ENCODE measurements around the gene VGLL4. TPM values are rescaled to one million over a fixed set of nuclear protein-coding genes. Genes with fewer than 3 reads are reported as not detected.
"Not testable (repeated sequence)": the region's sequence is repeated elsewhere in the genome, so short reads cannot be mapped to it uniquely, and the experiment has no call there.

VGLL4 gene
- total RNA-seq, 1 donor from 2014 or later, result 120 TPM

- TF ChIP-seq, protein P1, sequence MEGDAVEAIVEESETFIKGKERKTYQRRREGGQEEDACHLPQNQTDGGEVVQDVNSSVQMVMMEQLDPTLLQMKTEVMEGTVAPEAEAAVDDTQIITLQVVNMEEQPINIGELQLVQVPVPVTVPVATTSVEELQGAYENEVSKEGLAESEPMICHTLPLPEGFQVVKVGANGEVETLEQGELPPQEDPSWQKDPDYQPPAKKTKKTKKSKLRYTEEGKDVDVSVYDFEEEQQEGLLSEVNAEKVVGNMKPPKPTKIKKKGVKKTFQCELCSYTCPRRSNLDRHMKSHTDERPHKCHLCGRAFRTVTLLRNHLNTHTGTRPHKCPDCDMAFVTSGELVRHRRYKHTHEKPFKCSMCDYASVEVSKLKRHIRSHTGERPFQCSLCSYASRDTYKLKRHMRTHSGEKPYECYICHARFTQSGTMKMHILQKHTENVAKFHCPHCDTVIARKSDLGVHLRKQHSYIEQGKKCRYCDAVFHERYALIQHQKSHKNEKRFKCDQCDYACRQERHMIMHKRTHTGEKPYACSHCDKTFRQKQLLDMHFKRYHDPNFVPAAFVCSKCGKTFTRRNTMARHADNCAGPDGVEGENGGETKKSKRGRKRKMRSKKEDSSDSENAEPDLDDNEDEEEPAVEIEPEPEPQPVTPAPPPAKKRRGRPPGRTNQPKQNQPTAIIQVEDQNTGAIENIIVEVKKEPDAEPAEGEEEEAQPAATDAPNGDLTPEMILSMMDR (IDR thresholded peaks at IDR 0.05; ENCODE audit: unreplicated experiment), result no peak
- H3K9me3 Mint-ChIP-seq (ENCODE audit: unreplicated experiment), result no peaks in the 10 kb centered on the region
- no peak overlapping the region for H3K4me3 Mint-ChIP-seq (ENCODE audit: unreplicated experiment)
- peaks cover 27% of the 10 kb centered on the region for H3K36me3 Mint-ChIP-seq (ENCODE audit: low read depth, unreplicated experiment)
- peaks cover 38% of the 10 kb centered on the region for H3K4me1 Mint-ChIP-seq (ENCODE audit: unreplicated experiment)
- DNase-seq (ENCODE audit: low spot score), result no peak
- H3K27me3 Mint-ChIP-seq (ENCODE audit: unreplicated experiment), result peaks cover 13% of the 10 kb centered on the region
- H3K27ac Mint-ChIP-seq (ENCODE audit: unreplicated experiment), result peak overlapping the region; percentile 72
Measured at GRCh38 chr3:11578169-11578568, 65.5 kb downstream of the VGLL4 start.

GRCh38 chr3:11576453-11576852 is 67.3 kb downstream of the VGLL4 start:
- DNase-seq (ENCODE audit: low spot score), result no peak
- peaks cover 14% of the 10 kb centered on the region for H3K27me3 Mint-ChIP-seq (ENCODE audit: unreplicated experiment)
- no peak overlapping the region for H3K4me3 Mint-ChIP-seq (ENCODE audit: unreplicated experiment)
- no peaks in the 10 kb centered on the region for H3K9me3 Mint-ChIP-seq (ENCODE audit: unreplicated experiment)
- H3K4me1 Mint-ChIP-seq (ENCODE audit: unreplicated experiment), result peaks cover 21% of the 10 kb centered on the region
- TF ChIP-seq, protein P1 (IDR thresholded peaks at IDR 0.05; ENCODE audit: unreplicated experiment), result no peak
- H3K27ac Mint-ChIP-seq (ENCODE audit: unreplicated experiment), result no peak overlapping the region
- peaks cover 33% of the 10 kb centered on the region for H3K36me3 Mint-ChIP-seq (ENCODE audit: low read depth, unreplicated experiment)

- H3K4me3 Mint-ChIP-seq (ENCODE audit: unreplicated experiment), result no peak overlapping the region
- H3K4me1 Mint-ChIP-seq (ENCODE audit: unreplicated experiment), result peaks cover 21% of the 10 kb centered on the region
- no peaks in the 10 kb centered on the region for H3K9me3 Mint-ChIP-seq (ENCODE audit: unreplicated experiment)
- DNase-seq (ENCODE audit: low spot score), result no peak
- no peak overlapping the region for H3K27ac Mint-ChIP-seq (ENCODE audit: unreplicated experiment)
- H3K27me3 Mint-ChIP-seq (ENCODE audit: unreplicated experiment), result peaks cover 15% of the 10 kb centered on the region
- H3K36me3 Mint-ChIP-seq (ENCODE audit: low read depth, unreplicated experiment), result peaks cover 34% of the 10 kb centered on the region
- TF ChIP-seq, protein P1 (IDR thresholded peaks at IDR 0.05; ENCODE audit: unreplicated experiment), result no peak
Measured at GRCh38 chr3:11575677-11576076, 68.0 kb downstream of the VGLL4 start.

- TF ChIP-seq, protein P1 (IDR thresholded peaks at IDR 0.05; ENCODE audit: unreplicated experiment), result no peak
- H3K4me1 Mint-ChIP-seq (ENCODE audit: unreplicated experiment), result peaks cover 20% of the 10 kb centered on the region
- peaks cover 17% of the 10 kb centered on the region for H3K27me3 Mint-ChIP-seq (ENCODE audit: unreplicated experiment)
Measured at GRCh38 chr3:11574981-11575669, 68.6 kb downstream of the VGLL4 start.

DNA sequence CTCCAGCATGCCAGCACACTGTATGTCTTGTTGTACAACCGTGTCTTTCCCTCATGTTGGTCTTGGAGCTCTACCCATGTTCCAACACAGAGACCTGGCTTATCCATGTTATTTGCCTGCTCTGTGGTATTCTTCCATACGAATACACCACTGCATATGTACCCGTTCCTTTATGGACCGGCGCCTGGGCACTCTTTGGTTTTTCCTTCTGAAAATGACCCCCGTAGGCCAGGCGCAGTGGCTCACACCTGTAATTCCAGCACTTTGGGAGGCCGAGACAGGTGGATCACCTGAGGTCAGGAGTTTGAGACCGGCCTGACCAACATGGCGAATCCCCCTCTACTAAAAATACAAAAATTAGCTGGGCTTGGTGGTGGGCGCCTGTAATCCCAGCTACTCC is 71.1 kb downstream of the VGLL4 start:
- not testable (repeated sequence) for H3K9me3 Mint-ChIP-seq (ENCODE audit: unreplicated experiment); H3K27ac Mint-ChIP-seq (ENCODE audit: unreplicated experiment); H3K4me3 Mint-ChIP-seq (ENCODE audit: unreplicated experiment); DNase-seq (ENCODE audit: low spot score)
- peaks cover 20% of the 10 kb centered on the region for H3K27me3 Mint-ChIP-seq (ENCODE audit: unreplicated experiment)
- peaks cover 29% of the 10 kb centered on the region for H3K36me3 Mint-ChIP-seq (ENCODE audit: low read depth, unreplicated experiment)
- H3K4me1 Mint-ChIP-seq (ENCODE audit: unreplicated experiment), result peaks cover 14% of the 10 kb centered on the region

More at GRCh38 chr3:11574981-11575669, 68.6 kb downstream of the VGLL4 start:
- Mint-ChIP-seq H3K4me3 (ENCODE audit: unreplicated experiment) (no peak overlapping the region), H3K9me3 (ENCODE audit: unreplicated experiment) (no peaks in the 10 kb centered on the region), H3K36me3 (ENCODE audit: low read depth, unreplicated experiment) (peaks cover 35% of the 10 kb centered on the region), H3K27ac (ENCODE audit: unreplicated experiment) (no peak overlapping the region)
- no peak for DNase-seq (ENCODE audit: low spot score)

Data from endothelial cell (in vitro differentiated cells).